Activated T-helper 1 cell treated with Interleukin-2 at 50 U/mL for 16 hours (primary cell): ENCODE measurements around the gene RSBN1L.

Experiments used
- DNase-seq: peaks from one replicate; pipeline ENCODE4 v3.0.0-alpha.2; 2020; ENCODE audit warnings: low read depth

Gene RSBN1L

DNA sequence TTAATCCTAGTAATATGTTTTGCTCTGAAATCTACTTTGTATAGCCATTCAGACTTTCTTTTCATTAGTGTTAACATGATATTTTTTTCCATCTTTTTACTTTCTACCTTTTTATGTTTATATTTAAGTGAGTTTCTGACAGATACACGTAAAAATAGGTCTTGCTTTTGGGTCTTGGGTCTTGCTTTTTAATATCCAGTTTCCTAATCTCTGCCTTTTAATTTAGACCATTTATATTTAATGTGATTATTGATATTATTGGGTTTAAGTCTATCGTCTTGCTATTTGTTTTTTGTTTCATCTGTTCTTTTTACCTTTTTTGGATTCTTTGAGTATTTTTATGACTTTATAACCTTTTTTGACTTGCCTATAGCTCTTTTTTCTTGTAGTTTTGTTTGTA, 110.2 kb downstream of the RSBN1L start:
- no peak for DNase-seq

- no peak for DNase-seq
Observed at GRCh38 chr7:77808517-77808916, 112.3 kb downstream of the RSBN1L start.

DNA sequence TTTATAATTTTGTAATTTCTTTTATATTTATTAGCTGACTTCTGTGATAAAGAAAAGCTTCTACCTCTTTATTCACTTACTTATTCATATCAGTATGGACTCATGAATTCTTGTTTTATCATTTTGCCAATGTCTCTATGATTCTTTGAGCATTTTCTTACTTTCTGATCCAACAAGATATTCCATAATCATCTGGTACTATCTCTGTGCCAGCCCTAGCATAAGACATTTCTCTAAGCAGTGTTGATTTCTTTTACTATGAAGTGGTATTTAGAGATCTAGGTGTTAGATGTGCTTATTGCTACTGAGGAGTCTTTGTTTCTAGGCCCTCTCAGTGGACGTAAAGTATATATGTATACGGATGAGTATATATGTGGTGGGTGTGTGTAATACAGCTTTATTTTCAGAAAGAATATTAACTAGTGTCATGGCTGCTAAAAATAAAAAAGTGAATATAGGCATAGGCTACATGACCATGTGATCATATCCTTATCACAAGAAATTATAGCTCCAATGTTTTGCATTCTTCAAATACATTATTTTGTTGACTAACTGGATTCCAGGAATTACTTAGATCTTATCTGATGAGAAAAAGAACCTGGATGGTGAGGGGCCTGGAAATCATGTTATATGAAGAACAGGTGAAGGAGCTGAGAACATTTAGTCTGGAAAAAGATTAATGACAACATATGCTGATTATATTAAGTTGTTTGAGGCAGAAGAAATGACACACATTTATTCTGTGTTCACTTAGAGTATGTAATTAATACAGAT, 115.4 kb downstream of the RSBN1L start:
- no peak for DNase-seq

GRCh38 chr7:77812290-77812685, 116.0 kb downstream of the RSBN1L start:
- DNase-seq = no peak

GRCh38 chr7:77813180-77813579, 116.9 kb downstream of the RSBN1L start:
- DNase-seq = no peak

GRCh38 chr7:77819021-77819420, 122.8 kb downstream of the RSBN1L start:
- DNase-seq = no peak

DNA sequence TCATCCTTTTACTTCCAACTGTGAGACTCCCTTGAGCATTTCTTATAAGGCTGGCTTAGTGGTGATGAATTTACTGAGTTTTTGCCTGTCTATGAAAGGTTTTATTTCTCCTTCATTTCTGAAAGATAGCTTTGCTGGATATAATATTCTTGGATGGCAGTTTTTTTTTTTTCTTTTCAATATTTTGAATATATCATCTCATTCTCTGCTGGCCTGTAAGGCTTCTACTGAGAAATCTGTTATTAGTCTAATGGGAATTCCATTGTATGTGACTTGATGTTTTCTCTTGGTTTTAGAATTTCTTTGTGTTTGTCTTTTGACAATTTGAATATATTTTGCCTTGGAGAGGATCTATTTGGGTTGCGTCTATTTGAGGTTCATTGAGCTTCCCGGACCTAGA, 124.7 kb downstream of the RSBN1L start:
- DNase-seq = no peak

DNA sequence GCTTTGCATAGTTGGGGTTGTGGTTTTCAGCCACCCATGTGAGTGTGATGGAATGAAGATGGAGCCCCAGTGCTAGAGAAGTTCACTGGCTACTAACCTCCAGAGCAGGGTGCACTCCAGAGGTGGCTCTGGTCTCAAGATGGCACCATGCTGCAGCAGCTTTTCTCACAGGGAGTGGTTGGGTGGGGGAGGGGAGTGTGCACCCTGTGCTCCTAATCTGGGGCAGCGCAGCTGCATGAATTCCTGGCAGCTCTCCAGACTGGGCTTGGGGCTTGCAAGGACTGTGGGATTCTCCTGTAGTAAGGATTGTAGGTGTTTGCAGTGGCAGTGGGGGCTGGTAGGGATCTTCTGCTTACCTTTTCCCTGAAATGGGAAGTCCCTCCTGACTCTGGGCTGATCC, 126.0 kb downstream of the RSBN1L start:
- DNase-seq = no peak

DNA sequence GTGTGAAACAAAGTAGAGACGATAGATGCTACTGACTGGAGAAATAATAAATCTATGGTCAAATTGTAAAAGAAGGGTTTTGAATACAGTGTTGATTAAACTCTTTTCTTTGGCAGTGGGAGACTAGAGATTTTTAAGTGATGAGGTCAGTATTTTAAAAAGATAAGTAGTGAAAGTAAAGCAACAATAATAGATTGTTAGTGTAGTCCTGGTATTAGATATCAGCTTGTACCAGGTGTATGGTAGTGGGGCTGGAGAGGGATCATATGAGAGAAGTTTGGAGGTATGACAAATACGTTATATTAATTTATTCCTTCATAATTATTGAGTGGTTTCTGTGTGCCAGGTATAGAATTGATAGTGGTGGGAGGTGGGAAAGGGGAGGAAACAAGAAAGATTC, 127.5 kb downstream of the RSBN1L start:
- no peak for DNase-seq

GRCh38 chr7:77824636-77825035, 128.4 kb downstream of the RSBN1L start:
- DNase-seq = no peak

DNA sequence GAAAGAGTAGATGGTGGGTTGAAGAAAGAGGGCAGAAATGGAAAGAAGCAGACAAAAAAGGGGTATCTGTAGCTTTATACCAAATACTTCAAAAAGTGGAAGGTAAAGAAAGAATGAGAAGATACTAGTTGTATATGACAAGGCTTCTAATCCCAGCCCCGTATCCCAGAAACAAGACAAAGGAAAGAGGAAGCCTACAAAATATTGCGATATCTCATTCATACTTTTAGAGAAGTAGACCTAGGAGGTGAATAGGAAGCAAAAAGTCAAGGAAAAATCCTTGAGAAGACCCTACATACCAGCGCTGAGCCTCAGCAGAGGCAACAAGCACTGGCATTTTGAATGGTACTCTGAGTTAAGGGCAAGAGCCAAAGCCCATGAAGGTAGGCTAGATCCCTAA, 128.9 kb downstream of the RSBN1L start:
- no peak for DNase-seq

- DNase-seq = no peak
Observed at GRCh38 chr7:77826300-77826699, 130.0 kb downstream of the RSBN1L start.

DNA sequence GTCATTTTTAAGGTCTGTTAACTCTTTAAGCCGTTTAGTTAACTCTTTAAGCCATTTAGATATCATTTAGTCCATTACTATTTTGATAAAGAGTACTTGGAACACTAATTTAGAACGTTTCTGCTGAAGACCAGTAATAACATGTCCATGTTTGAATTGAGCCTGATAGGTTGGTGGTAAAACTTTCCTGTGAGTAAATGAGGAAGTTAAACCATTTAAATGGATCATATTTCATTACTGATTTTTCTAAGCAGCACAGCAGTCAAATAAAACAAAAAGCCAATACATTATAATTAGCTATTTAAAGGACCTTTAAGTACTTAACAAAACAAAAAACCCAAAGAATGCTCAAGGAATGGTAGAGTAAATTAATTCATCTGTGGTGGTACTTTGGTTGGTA, 131.7 kb downstream of the RSBN1L start:
- DNase-seq = no peak

GRCh38 chr7:77830649-77831355, 134.5 kb downstream of the RSBN1L start:
- DNase-seq = no peak

DNA sequence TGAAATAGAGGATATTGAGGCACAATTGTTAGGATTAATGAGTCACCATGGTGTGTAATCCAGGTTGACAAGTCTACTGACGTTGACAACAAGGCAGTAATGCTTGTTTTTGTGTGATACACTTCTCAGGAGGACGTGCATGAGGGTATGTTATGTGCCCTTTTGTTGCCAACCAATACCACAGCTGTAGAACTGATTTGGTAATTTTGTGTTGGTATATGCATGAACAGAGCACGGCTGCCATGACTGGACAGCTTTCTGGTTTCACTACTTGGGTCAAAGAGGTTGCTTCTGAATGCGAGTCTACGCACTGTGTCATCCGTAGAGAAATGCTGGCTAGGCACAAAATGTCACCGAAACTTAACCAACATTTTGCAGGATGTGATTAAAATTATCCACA, 135.2 kb downstream of the RSBN1L start:
- no peak for DNase-seq

- DNase-seq = no peak
Observed at GRCh38 chr7:77831953-77832352, 135.7 kb downstream of the RSBN1L start.
